Stomach (tissue), 4 donors: ENCODE results near the gene SVIP.

Experiments
- CTCF ChIP-seq, 7 experiments: fragments of 450-650 bp in 4 of 7; fragments of 200-600 bp in 3 of 7; sonication (generic) in 3 of 7; IDR thresholded peaks; one replicate each; pipeline ENCODE4 v1.5.1; 2016 to 2019; ENCODE audit warnings: antibody characterized with exemption in 7 of 7, control low read depth in 2 of 7, mild to moderate bottlenecking in 1 of 7
- EP300 ChIP-seq: sonication (generic); formaldehyde crosslinking; IDR thresholded peaks from one replicate; pipeline ENCODE4 v1.6.1; 2017; ENCODE audit warnings: antibody characterized with exemption
- POLR2A ChIP-seq, 4 donors: fragments of 450-650 bp; IDR thresholded peaks; one replicate each; pipeline ENCODE4 v1.6.1; 2016; ENCODE audit warnings: antibody characterized with exemption in 4 of 4, control low read depth in 2 of 4, mild to moderate bottlenecking in 1 of 4, moderate library complexity in 1 of 4
- POLR2AphosphoS5 ChIP-seq, 3 donors: sonication (generic); formaldehyde crosslinking; IDR thresholded peaks; one replicate each; pipeline ENCODE4 v1.6.1; 2016; ENCODE audit warnings: antibody characterized with exemption in 3 of 3

GRCh38 chr11:22846726-22847125 is 17.1 kb upstream of the SVIP start:
- no peak for TF ChIP-seq CTCF (IDR thresholded peaks at IDR 0.05)
- no peak for TF ChIP-seq POLR2AphosphoS5 (IDR thresholded peaks at IDR 0.05)
- TF ChIP-seq POLR2A (IDR thresholded peaks at IDR 0.05) = no peak
- TF ChIP-seq EP300 = no peak
